ENCODE data around the gene EHD4. TPM values are rescaled to one million over a fixed set of nuclear protein-coding genes. Genes with fewer than 3 reads are reported as not detected.

EHD4 gene
- total and polyA plus RNA-seq, 9 of the 15 experiments (the other 6 are each of a cell fraction or from before 2014, with no cell fraction given), result 0.89 to 10.3 (median 6.4) TPM

DNA sequence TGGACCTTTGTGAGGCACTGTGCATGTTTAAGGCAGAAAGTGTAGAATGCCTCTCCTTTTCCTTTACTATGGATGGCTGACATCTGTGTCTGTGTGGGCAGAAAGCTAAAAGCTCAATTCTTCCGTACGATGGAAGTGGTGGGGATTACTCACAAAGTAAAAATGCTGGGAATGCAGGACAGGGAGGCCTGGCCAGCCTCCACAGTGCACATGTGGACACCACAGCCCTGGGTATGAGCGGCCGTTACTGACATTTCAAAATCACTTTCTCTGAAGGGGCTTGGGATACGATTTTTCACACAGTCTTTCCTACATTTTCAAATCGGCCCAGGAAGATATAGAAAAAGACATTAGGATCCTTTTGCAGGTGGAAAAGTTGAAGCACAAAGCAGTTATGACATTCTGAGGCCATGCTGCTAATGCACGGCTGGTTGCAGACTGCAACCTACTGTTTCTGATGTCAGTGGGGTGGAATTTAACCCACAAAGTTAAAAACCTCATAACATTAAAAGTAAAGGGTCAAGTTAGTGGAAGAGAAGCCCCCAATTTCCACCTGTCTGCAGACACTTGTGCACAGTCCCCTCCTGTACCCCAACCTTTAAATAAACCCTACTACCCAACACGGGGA lies 27.9 kb downstream of the EHD4 start (continued):
- TF ChIP-seq, protein P1, sequence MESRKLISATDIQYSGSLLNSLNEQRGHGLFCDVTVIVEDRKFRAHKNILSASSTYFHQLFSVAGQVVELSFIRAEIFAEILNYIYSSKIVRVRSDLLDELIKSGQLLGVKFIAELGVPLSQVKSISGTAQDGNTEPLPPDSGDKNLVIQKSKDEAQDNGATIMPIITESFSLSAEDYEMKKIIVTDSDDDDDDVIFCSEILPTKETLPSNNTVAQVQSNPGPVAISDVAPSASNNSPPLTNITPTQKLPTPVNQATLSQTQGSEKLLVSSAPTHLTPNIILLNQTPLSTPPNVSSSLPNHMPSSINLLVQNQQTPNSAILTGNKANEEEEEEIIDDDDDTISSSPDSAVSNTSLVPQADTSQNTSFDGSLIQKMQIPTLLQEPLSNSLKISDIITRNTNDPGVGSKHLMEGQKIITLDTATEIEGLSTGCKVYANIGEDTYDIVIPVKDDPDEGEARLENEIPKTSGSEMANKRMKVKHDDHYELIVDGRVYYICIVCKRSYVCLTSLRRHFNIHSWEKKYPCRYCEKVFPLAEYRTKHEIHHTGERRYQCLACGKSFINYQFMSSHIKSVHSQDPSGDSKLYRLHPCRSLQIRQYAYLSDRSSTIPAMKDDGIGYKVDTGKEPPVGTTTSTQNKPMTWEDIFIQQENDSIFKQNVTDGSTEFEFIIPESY (CRISPR knock-in tag; IDR thresholded peaks at IDR 0.05), result no peak
- TF ChIP-seq ZC3H8 (IDR thresholded peaks at IDR 0.05) (no peak), NR4A1 (CRISPR knock-in tag; IDR thresholded peaks at IDR 0.05) (no peak), NR4A1 (tag; IDR thresholded peaks at IDR 0.05) (no peak), EHMT2 (IDR thresholded peaks at IDR 0.05) (no peak), PURB (CRISPR knock-in tag; IDR thresholded peaks at IDR 0.05; ENCODE audit: low read depth) (no peak), NR1H2 (CRISPR knock-in tag; IDR thresholded peaks at IDR 0.05) (no peak), YBX1 (IDR thresholded peaks at IDR 0.05) (no peak), U2AF1 (optimal IDR thresholded peaks at IDR 0.05; ENCODE audit: low read depth, low read length) (no peak), GTF2F1 (IDR thresholded peaks at IDR 0.05; ENCODE audit: low read depth, low read length) (no peak), FOXA3 (CRISPR knock-in tag; conservative IDR thresholded peaks at IDR 0.05 in 1 of 2, IDR thresholded peaks at IDR 0.05 in 1 of 2) (no peak)
- TF ChIP-seq, protein P2, sequence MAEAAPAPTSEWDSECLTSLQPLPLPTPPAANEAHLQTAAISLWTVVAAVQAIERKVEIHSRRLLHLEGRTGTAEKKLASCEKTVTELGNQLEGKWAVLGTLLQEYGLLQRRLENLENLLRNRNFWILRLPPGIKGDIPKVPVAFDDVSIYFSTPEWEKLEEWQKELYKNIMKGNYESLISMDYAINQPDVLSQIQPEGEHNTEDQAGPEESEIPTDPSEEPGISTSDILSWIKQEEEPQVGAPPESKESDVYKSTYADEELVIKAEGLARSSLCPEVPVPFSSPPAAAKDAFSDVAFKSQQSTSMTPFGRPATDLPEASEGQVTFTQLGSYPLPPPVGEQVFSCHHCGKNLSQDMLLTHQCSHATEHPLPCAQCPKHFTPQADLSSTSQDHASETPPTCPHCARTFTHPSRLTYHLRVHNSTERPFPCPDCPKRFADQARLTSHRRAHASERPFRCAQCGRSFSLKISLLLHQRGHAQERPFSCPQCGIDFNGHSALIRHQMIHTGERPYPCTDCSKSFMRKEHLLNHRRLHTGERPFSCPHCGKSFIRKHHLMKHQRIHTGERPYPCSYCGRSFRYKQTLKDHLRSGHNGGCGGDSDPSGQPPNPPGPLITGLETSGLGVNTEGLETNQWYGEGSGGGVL (CRISPR knock-in tag; IDR thresholded peaks at IDR 0.05), result no peak

Measured in K562 (cell line).